HepG2 (cell line): ENCODE data around the gene RNF113A. TPM values are rescaled to one million over a fixed set of nuclear protein-coding genes. Genes with fewer than 3 reads are reported as not detected.

Experiments used
- ADNP ChIP-seq: sonication (generic); formaldehyde crosslinking; IDR thresholded peaks from 2 replicates; pipeline ENCODE4 v1.4.0; 2020; ENCODE audit warnings: missing genetic modification reagents
- CTCF ChIP-seq: sonication (generic); formaldehyde crosslinking; IDR thresholded peaks from 2 replicates; pipeline ENCODE4 v1.5.0; 2020; ENCODE audit warnings: mild to moderate bottlenecking, missing genetic modification reagents, moderate library complexity
- ELF1 ChIP-seq: sonication (generic); formaldehyde crosslinking; IDR thresholded peaks from 2 replicates; pipeline ENCODE4 v1.4.0; 2020; ENCODE audit warnings: missing genetic modification reagents
- GFI1 ChIP-seq: sonication (generic); formaldehyde crosslinking; IDR thresholded peaks from 2 replicates; pipeline ENCODE4 v1.5.0; 2020; ENCODE audit warnings: missing genetic modification reagents, mild to moderate bottlenecking, borderline replicate concordance
- KLF11 ChIP-seq: IDR thresholded peaks from 2 replicates; pipeline ENCODE4 v1.6.1; 2016; ENCODE audit warnings: missing compliant biosample characterization
- MED8 ChIP-seq: sonication (generic); formaldehyde crosslinking; IDR thresholded peaks from 2 replicates; pipeline ENCODE4 v1.8.1; 2023; ENCODE audit warnings: mild to moderate bottlenecking, missing genetic modification reagents; ENCODE audit not compliant: insufficient replicate concordance
- MTF1 ChIP-seq: sonication (generic); formaldehyde crosslinking; IDR thresholded peaks from 2 replicates; pipeline ENCODE4 v1.5.0; 2020; ENCODE audit warnings: missing genetic modification reagents
- NFE2L1 ChIP-seq: sonication (generic); formaldehyde crosslinking; IDR thresholded peaks from 2 replicates; pipeline ENCODE4 v1.4.0; 2020; ENCODE audit warnings: missing genetic modification reagents, mild to moderate bottlenecking, borderline replicate concordance
- ONECUT2 ChIP-seq: sonication (generic); formaldehyde crosslinking; IDR thresholded peaks from 2 replicates; pipeline ENCODE4 v1.4.0; 2020; ENCODE audit warnings: missing genetic modification reagents
- RCOR2 ChIP-seq: IDR thresholded peaks from 2 replicates; pipeline ENCODE4 v1.6.1; 2016; ENCODE audit warnings: missing biosample characterization, missing genetic modification reagents
- SIX4 ChIP-seq: sonication (generic); formaldehyde crosslinking; IDR thresholded peaks from 2 replicates; pipeline ENCODE4 v1.4.0; 2020; ENCODE audit warnings: missing genetic modification reagents
- TBX3 ChIP-seq: fragments of 450-650 bp; IDR thresholded peaks from 2 replicates; pipeline ENCODE4 v1.6.1; 2017; ENCODE audit warnings: antibody characterized with exemption, mild to moderate bottlenecking, inconsistent platforms, borderline replicate concordance
- TEAD2 ChIP-seq: sonication (generic); formaldehyde crosslinking; IDR thresholded peaks from 2 replicates; pipeline ENCODE4 v1.9.0; 2021; ENCODE audit warnings: missing genetic modification reagents
- THAP7 ChIP-seq: sonication (generic); formaldehyde crosslinking; IDR thresholded peaks from 2 replicates; pipeline ENCODE4 v1.8.1; 2023; ENCODE audit warnings: mild to moderate bottlenecking, missing genetic modification reagents
- ZBTB3 ChIP-seq: sonication (generic); formaldehyde crosslinking; IDR thresholded peaks from 2 replicates; pipeline ENCODE4 v1.4.0; 2020; ENCODE audit warnings: low read depth, mild to moderate bottlenecking, moderate library complexity, missing genetic modification reagents, borderline replicate concordance
- ZNF274 ChIP-seq: sonication (generic); formaldehyde crosslinking; IDR thresholded peaks from 2 replicates; pipeline ENCODE4 v1.5.1; 2020; ENCODE audit warnings: mild to moderate bottlenecking, missing genetic modification reagents
- ZNF430 ChIP-seq: sonication (generic); formaldehyde crosslinking; IDR thresholded peaks from 2 replicates; pipeline ENCODE4 v1.9.0; 2021; ENCODE audit warnings: mild to moderate bottlenecking, missing genetic modification reagents
- ZNF460 ChIP-seq: sonication (generic); formaldehyde crosslinking; IDR thresholded peaks from 2 replicates; pipeline ENCODE4 v1.5.1; 2020; ENCODE audit warnings: missing genetic modification reagents, mild to moderate bottlenecking, borderline replicate concordance
- ZNF484 ChIP-seq: sonication (generic); formaldehyde crosslinking; IDR thresholded peaks from 2 replicates; pipeline ENCODE4 v1.5.1; 2020; ENCODE audit warnings: mild to moderate bottlenecking, low read depth, missing genetic modification reagents, borderline replicate concordance
- ZNF589 ChIP-seq: sonication (generic); formaldehyde crosslinking; conservative IDR thresholded peaks from 2 replicates; pipeline ENCODE4 v1.8.0; 2022; ENCODE audit warnings: mild to moderate bottlenecking, moderate library complexity, missing genetic modification reagents
- polyA plus RNA-seq, 8 experiments: library from polyadenylated mRNA; depleted of rRNA in 3 of 8; stranded (reverse) in 7 of 8; unstranded in 1 of 8; fragments of >200 nt; fragmentation: Illumina TruSeq in 4 of 8; extraction: Trizol in 4 of 8; gene quantifications; 2 replicates each; pipeline versions ENCODE4 v1.2.1 to v1.2.3, GENCODE V29; 2011 to 2016; ENCODE audit warnings: low read depth in 4 of 8, missing spikeins in 1 of 8, mixed read lengths in 1 of 8; ENCODE audit not compliant: insufficient read depth in 1 of 8
- total RNA-seq, 5 experiments: library from RNA; depleted of rRNA; stranded (reverse); fragments of >200 nt; fragmentation: Illumina TruSeq; extraction: Trizol; gene quantifications; 2 replicates each; pipeline ENCODE4 v1.2.3, GENCODE V29; 2016; ENCODE audit warnings: low read depth in 1 of 5
- TF ChIP-seq, protein P1 (sequence below): sonication (generic); formaldehyde crosslinking; IDR thresholded peaks from 2 replicates; pipeline ENCODE4 v1.4.0; 2020; ENCODE audit warnings: missing genetic modification reagents
- TF ChIP-seq, protein P2 (sequence below): sonication (generic); formaldehyde crosslinking; conservative IDR thresholded peaks from 2 replicates; pipeline ENCODE4 v1.8.0; 2022; ENCODE audit warnings: missing genetic modification reagents
- TF ChIP-seq, protein P3 (sequence below): sonication (generic); formaldehyde crosslinking; IDR thresholded peaks from 2 replicates; pipeline ENCODE4 v1.5.1; 2020; ENCODE audit warnings: mild to moderate bottlenecking, moderate library complexity, missing genetic modification reagents

RNF113A gene
- total and polyA plus RNA-seq, 2 of the 13 experiments (the other 11 are each of a cell fraction or from before 2014, with no cell fraction given): 14.0 to 15.4 TPM

DNA sequence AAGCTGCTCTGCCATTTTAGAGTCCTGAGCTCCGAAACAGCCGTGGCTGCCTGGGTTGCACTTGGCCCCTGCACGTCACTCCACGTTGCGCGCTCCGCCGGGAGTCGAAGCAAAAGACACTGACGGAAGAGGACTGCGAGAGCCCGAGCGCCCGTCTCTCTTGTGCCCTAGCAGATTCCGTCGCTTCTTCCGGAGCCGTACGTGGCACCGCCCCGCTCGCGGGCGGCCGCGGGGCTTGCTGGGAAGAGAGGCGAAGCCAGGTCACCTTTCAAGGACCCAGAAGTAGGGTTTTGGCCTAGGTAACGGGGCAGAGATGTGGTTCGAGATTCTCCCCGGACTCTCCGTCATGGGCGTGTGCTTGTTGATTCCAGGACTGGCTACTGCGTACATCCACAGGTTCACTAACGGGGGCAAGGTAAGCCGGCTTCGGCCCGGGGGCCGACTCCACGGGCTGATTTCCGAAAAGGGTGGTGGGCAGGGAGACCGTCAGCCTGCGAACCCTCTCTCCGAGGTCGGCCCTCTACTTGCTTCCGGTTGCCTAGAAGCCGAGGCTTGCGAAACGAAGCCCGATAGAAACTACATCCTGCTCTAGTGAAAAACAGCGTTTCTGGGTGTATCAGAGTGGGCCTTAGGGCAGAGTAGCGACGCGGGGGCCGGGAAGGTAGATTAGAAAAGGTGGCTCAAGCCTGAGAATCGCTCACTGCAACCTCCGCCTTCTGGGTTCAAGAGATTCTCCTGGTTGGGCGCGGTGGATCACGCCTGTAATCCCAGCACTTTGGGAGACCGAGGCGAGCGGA is at the start of gene RNF113A, which contains the start of gene NDUFA1 (continued):
- no peak for TF ChIP-seq RCOR2 (CRISPR knock-in tag)
- TF ChIP-seq ZNF460 (CRISPR knock-in tag): no peak; the same call in 1 of the 2 replicates
- TF ChIP-seq TEAD2 (CRISPR knock-in tag): no peak
- TF ChIP-seq MTF1 (CRISPR knock-in tag): peak; percentile 75; the same call in 1 of the 2 replicates
- no peak for TF ChIP-seq KLF11 (CRISPR knock-in tag)
- no peak for TF ChIP-seq TBX3
- TF ChIP-seq, protein P1, sequence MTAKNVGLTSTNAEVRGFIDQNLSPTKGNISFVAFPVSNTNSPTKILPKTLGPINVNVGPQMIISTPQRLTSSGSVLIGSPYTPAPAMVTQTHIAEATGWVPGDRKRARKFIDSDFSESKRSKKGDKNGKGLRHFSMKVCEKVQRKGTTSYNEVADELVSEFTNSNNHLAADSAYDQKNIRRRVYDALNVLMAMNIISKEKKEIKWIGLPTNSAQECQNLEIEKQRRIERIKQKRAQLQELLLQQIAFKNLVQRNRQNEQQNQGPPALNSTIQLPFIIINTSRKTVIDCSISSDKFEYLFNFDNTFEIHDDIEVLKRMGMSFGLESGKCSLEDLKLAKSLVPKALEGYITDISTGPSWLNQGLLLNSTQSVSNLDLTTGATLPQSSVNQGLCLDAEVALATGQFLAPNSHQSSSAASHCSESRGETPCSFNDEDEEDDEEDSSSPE: peak; percentile 27; the same call in 1 of the 2 replicates
- peak; percentile 79 for TF ChIP-seq ELF1
- TF ChIP-seq, protein P2, sequence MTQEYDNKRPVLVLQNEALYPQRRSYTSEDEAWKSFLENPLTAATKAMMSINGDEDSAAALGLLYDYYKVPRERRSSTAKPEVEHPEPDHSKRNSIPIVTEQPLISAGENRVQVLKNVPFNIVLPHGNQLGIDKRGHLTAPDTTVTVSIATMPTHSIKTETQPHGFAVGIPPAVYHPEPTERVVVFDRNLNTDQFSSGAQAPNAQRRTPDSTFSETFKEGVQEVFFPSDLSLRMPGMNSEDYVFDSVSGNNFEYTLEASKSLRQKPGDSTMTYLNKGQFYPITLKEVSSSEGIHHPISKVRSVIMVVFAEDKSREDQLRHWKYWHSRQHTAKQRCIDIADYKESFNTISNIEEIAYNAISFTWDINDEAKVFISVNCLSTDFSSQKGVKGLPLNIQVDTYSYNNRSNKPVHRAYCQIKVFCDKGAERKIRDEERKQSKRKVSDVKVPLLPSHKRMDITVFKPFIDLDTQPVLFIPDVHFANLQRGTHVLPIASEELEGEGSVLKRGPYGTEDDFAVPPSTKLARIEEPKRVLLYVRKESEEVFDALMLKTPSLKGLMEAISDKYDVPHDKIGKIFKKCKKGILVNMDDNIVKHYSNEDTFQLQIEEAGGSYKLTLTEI (CRISPR knock-in tag): no peak
- TF ChIP-seq ZNF274 (CRISPR knock-in tag): no peak
- TF ChIP-seq ZNF430 (CRISPR knock-in tag): 0 out of 2 replicates have a peak, but pooled peaks have one; percentile 20
- no peak for TF ChIP-seq MED8 (CRISPR knock-in tag)
- no peak for TF ChIP-seq ZBTB3
- TF ChIP-seq CTCF (CRISPR knock-in tag): no peak
- TF ChIP-seq THAP7 (CRISPR knock-in tag): peak; percentile 99
- TF ChIP-seq, protein P3, sequence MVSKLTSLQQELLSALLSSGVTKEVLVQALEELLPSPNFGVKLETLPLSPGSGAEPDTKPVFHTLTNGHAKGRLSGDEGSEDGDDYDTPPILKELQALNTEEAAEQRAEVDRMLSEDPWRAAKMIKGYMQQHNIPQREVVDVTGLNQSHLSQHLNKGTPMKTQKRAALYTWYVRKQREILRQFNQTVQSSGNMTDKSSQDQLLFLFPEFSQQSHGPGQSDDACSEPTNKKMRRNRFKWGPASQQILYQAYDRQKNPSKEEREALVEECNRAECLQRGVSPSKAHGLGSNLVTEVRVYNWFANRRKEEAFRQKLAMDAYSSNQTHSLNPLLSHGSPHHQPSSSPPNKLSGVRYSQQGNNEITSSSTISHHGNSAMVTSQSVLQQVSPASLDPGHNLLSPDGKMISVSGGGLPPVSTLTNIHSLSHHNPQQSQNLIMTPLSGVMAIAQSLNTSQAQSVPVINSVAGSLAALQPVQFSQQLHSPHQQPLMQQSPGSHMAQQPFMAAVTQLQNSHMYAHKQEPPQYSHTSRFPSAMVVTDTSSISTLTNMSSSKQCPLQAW (CRISPR knock-in tag): peak; percentile 60; the same call in 1 of the 2 replicates
- no peak for TF ChIP-seq NFE2L1
- no peak for TF ChIP-seq SIX4
- no peak for TF ChIP-seq ONECUT2 (CRISPR knock-in tag)
- no peak for TF ChIP-seq ADNP (CRISPR knock-in tag)
- TF ChIP-seq ZNF484 (CRISPR knock-in tag): no peak
- TF ChIP-seq GFI1: no peak
- no peak for TF ChIP-seq ZNF589 (CRISPR knock-in tag)
